GM23248 (cell line): Measurements from ENCODE around the gene NBL1.

Experiments used
- EZH2 ChIP-seq: fragments of 200-600 bp; sonication (generic); IDR thresholded peaks from 2 replicates; pipeline ENCODE4 v1.6.1; 2018; ENCODE audit warnings: antibody characterized with exemption, mild to moderate bottlenecking; ENCODE audit not compliant: insufficient read depth, poor library complexity, severe bottlenecking
- EZH2phosphoT487 ChIP-seq: fragments of 200-600 bp; sonication (generic); IDR thresholded peaks from 2 replicates; pipeline ENCODE4 v1.6.1; 2018; ENCODE audit warnings: antibody characterized with exemption, moderate library complexity, mild to moderate bottlenecking, low read depth; ENCODE audit not compliant: insufficient read depth

GRCh38 chr1:19644681-19645410 is 735 bp downstream of the NBL1 start:
- TF ChIP-seq EZH2, result no peak
- TF ChIP-seq EZH2phosphoT487, result no peak
